ENCODE data around the gene PPP2R3C. TPM values are rescaled to one million over a fixed set of nuclear protein-coding genes. Genes with fewer than 3 reads are reported as not detected.

PPP2R3C gene
- total and polyA plus RNA-seq, 8 donors: 26.2 to 57.1 (median 48.0) TPM

DNA sequence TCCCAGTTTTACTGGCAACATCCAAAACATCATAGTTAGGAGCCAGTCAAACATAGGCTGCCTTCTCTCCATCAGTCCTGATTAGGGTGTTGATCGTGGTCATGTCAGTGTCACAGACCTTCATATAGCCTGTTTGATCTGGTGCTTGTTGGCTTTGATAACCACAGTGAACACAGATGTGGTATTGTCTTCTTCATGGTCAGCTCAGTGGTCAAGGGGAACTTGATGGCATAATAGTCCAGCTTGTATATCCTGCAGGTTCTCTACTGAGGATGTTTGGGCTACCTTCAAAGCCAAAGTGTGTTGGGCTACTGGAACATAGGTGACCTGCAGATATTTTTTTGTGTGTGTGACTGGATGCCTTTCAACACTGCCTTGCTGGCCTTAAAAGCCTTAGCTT is 22.2 kb upstream of the PPP2R3C start:
- Histone ChIP-seq H3K9me3 (no peaks in the 10 kb centered on the region), H3K4me1 (no peaks in the 10 kb centered on the region), H3K27me3 (no peaks in the 10 kb centered on the region), H3K4me3 (no peak overlapping the region), H3K36me3 (peaks cover 0 to 8% of the 10 kb centered on the region in 2 donors), H3K27ac (no peak overlapping the region)
- ATAC-seq (no peak), DNase-seq (no peak)
- TF ChIP-seq, protein P1, sequence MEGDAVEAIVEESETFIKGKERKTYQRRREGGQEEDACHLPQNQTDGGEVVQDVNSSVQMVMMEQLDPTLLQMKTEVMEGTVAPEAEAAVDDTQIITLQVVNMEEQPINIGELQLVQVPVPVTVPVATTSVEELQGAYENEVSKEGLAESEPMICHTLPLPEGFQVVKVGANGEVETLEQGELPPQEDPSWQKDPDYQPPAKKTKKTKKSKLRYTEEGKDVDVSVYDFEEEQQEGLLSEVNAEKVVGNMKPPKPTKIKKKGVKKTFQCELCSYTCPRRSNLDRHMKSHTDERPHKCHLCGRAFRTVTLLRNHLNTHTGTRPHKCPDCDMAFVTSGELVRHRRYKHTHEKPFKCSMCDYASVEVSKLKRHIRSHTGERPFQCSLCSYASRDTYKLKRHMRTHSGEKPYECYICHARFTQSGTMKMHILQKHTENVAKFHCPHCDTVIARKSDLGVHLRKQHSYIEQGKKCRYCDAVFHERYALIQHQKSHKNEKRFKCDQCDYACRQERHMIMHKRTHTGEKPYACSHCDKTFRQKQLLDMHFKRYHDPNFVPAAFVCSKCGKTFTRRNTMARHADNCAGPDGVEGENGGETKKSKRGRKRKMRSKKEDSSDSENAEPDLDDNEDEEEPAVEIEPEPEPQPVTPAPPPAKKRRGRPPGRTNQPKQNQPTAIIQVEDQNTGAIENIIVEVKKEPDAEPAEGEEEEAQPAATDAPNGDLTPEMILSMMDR (IDR thresholded peaks at IDR 0.05): no peak
- intact Hi-C loops (cut with DNase I): loop anchor here in 1 of 2 donors (5.0 kb wide), 1 partner anchor 268 kb away; no protein-coding TSS in a partner anchor

DNA sequence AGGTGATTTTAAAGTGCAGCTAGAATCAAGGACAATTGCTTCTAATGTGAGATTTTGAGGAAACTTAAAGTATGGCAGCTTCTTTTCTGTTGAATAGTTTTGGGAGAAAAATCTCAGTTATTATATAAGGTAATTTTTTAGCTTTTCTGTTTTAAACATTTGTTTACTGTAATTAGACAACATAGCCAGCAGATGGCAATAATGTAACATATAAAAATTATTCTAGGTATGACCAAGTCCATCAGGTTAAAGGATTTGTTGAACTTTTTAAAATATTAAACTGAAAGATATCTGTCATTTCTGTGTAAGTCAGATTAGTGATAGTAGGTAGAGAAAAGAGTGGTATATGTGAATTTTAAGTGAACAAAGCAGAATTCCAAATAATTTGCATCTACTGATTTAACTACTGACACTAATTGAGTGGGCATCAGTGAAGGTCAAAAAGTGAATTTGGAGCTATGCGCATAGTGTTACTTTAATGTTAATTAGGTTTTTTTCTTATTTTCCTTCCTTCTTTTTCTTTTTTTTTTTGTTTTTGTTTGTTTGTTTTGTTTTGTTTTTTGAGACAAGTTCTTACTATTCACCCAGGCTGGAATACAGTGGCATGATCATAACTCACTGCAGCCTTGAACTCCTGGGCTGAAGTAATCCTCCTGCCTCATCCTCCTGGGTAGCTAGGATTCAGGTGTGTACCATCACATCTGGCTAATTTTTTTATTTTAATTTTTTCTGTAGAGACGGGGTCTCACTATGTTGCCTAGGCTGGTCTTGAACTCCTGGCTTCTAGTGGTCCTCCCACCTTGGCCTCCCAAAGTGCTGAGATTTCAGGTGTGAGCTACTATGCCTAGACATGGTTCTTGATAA is 19.2 kb upstream of the PPP2R3C start:
- Histone ChIP-seq H3K4me1 (no peaks in the 10 kb centered on the region), H3K27me3 (no peaks in the 10 kb centered on the region), H3K4me3 (no peak overlapping the region), H3K36me3 (peaks cover 0 to 3% of the 10 kb centered on the region in 2 donors), H3K9me3 (no peaks in the 10 kb centered on the region), H3K27ac (no peak overlapping the region)
- peak in 1 of 4 donors; percentile 17 for DNase-seq
- intact Hi-C loops (cut with DNase I): loop anchor here in 1 of 2 donors (5.0 kb wide), 1 partner anchor 271 kb away; no protein-coding TSS in a partner anchor
- TF ChIP-seq, protein P1 (IDR thresholded peaks at IDR 0.05): peak; percentile 28 to 38
- peak; percentile 70 for ATAC-seq

DNA sequence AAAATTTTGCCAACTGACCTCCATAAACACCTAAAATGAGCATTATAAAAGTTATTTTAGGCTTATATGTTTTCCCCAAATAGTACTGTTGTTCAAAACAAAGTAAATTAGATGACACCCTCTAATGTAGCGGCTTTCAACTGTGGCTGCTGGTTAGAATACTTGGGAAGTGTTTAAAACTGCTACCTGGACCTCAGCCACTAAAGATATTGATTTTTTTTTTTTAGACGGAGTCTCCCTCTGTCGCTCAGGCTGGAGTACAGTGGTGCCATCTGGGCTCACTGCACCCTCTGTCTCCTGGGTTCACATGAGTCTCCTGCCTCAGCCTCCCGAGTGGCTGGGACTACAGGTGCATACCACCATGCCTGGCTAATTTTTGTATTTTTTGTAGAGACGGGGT is 16.8 kb upstream of the PPP2R3C start:
- Histone ChIP-seq H3K9me3 (no peaks in the 10 kb centered on the region), H3K27ac (no peak overlapping the region), H3K36me3 (peaks cover 0 to 25% of the 10 kb centered on the region in 2 donors), H3K4me1 (no peaks in the 10 kb centered on the region), H3K4me3 (no peak overlapping the region), H3K27me3 (no peaks in the 10 kb centered on the region)
- intact Hi-C loops (cut with DNase I): no loop called here
- no peak for ATAC-seq
- DNase-seq: no peak
- TF ChIP-seq, protein P1 (IDR thresholded peaks at IDR 0.05): no peak

DNA sequence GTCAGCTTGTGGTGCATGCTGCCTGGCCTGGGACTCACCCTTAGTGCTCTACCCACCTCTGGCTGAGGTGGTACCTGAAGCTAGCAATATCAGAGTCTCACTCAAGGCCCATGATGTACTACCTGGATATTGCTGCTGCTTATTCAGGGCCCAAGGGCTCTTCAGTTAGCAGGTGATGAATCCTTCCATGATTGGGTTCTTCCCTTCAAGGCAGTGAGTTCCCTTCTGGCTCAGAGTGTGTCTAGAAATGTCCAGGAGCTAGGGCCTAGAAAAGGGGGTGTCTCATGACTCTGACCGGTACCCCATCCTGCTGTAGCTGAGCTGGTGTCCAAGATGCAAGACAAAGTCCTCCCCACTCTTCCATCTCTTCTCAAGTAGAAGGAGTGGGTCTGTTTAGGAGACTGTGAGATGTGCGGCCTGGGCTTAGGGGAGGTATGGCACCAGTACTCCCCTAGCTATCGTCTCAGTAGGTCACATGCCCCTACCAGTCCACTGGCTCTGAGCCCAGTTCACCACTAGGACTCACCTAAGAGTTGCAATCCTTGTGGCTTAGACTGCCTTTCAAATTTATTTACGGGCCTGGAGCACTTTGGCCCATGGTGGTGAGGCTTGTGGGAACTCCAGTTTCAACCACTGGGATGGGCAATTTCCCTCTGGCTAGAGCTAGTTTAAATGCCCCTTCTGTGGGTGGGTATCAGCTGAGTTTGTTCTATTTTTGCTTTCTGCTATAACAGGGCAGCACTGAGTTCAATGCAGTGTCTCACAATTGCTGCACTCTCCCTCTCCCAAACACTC is 12.7 kb upstream of the PPP2R3C start:
- Histone ChIP-seq H3K27ac (no peak overlapping the region), H3K27me3 (no peaks in the 10 kb centered on the region), H3K36me3 (peaks cover 0 to 50% of the 10 kb centered on the region in 2 donors), H3K4me3 (no peak overlapping the region), H3K9me3 (no peaks in the 10 kb centered on the region), H3K4me1 (no peaks in the 10 kb centered on the region)
- DNase-seq (no peak), ATAC-seq (no peak)
- intact Hi-C loops (cut with DNase I): no loop called here
- TF ChIP-seq, protein P1 (IDR thresholded peaks at IDR 0.05): no peak

All from left lung (tissue), 10 donors.